ENCODE results near the gene CLDN9. TPM values are rescaled to one million over a fixed set of nuclear protein-coding genes. Genes with fewer than 3 reads are reported as not detected.

Gene CLDN9
- total RNA-seq, 1 donor from 2014 or later = not detected

DNA sequence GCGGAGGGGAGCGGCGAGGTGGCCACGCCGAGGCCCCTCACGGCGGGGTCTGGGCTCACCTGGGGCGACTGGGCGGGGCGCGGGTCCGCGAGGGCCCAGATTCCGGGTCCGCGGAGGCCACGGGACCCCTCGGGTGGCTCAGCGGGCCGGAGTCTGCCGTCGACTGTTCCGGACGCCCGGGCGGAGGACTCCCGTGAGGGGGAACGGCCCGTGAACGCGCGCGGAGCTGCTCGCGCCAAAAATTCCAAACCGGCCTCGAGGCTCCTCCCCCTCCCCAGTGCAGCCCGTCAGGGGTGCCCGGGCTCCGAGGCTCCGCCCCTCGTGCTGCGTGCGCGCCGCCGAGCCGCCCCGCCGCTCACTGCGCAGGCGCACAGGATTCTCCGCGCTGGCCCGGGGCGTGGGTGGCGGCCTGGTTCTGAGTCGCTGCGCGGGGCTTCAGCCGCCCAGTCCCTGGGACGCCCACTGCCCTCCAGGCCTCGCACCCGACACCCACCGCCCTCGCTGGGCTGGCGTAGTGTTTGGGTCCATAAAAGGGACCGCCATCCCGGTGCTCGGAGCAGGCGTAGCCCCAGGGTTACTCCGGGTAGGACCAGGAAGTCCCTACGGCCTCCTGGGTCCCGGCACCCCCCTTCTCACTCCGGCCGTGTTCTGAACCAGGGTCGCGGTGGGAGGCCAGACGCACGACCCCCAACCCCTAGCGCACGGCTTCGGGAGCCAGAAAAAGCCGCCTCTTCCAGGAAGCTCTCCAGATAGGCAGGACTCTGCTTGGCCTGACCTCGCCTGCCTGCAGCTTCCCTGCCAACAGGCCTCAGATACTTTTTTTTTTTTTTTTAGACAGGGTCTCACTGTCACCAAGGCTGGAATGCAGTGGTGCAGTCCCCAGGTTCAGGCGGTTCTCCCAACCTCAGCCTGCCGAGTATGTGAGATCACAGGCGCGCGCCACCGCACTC, 32.2 kb upstream of the CLDN9 start, which contains the start of gene PKMYT1:
TSS of gene PKMYT1 (minus strand) at position 220 of the 950 bp plus-strand sequence. CDS start 789 bp downstream, outside the sequence.
- Histone ChIP-seq H3K27me3 (no peaks in the 10 kb centered on the region), H3K4me1 (peaks cover 32% of the 10 kb centered on the region), H3K36me3 (no peaks in the 10 kb centered on the region), H3K9me3 (no peaks in the 10 kb centered on the region), H3K4me3 (peak within 1 kb of the TSS; percentile 75 to 77), H3K27ac (peak within 1 kb of the TSS; percentile 87)
- intact Hi-C loops (cut with DNase I) = no loop called here
- TF ChIP-seq POLR2AphosphoS5 (IDR thresholded peaks at IDR 0.05; ENCODE audit: insufficient read depth in 1 of 2, low read depth in 1 of 2) (peak in 1 of 2 donors; percentile 96), POLR2A (IDR thresholded peaks at IDR 0.05) (peak in 1 of 2 donors; percentile 89)
- TF ChIP-seq, protein P1, sequence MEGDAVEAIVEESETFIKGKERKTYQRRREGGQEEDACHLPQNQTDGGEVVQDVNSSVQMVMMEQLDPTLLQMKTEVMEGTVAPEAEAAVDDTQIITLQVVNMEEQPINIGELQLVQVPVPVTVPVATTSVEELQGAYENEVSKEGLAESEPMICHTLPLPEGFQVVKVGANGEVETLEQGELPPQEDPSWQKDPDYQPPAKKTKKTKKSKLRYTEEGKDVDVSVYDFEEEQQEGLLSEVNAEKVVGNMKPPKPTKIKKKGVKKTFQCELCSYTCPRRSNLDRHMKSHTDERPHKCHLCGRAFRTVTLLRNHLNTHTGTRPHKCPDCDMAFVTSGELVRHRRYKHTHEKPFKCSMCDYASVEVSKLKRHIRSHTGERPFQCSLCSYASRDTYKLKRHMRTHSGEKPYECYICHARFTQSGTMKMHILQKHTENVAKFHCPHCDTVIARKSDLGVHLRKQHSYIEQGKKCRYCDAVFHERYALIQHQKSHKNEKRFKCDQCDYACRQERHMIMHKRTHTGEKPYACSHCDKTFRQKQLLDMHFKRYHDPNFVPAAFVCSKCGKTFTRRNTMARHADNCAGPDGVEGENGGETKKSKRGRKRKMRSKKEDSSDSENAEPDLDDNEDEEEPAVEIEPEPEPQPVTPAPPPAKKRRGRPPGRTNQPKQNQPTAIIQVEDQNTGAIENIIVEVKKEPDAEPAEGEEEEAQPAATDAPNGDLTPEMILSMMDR (IDR thresholded peaks at IDR 0.05) = no peak
- DNase-seq (ENCODE audit: extremely low spot score in 2 of 2) = no peak

- H3K9me3 ChIP-seq = no peaks in the 10 kb centered on the region
- DNase-seq (ENCODE audit: extremely low spot score in 2 of 2) = no peak
- intact Hi-C loops (cut with DNase I) = no loop called here
- no peaks in the 10 kb centered on the region for H3K36me3 ChIP-seq
- no peak overlapping the region for H3K27ac ChIP-seq
- H3K4me1 ChIP-seq = peaks cover 37% of the 10 kb centered on the region
- H3K4me3 ChIP-seq = peak overlapping the region; percentile 75 to 77
- no peaks in the 10 kb centered on the region for H3K27me3 ChIP-seq
- TF ChIP-seq, protein P1 (IDR thresholded peaks at IDR 0.05) = no peak
- TF ChIP-seq POLR2A (IDR thresholded peaks at IDR 0.05) (no peak), POLR2AphosphoS5 (IDR thresholded peaks at IDR 0.05; ENCODE audit: insufficient read depth in 1 of 2, low read depth in 1 of 2) (no peak)
These were observed 31.4 kb upstream of the CLDN9 start for GRCh38 chr16:2981177-2981898.

GRCh38 chr16:2981899-2982250, 30.8 kb upstream of the CLDN9 start:
- TF ChIP-seq POLR2AphosphoS5 (IDR thresholded peaks at IDR 0.05; ENCODE audit: insufficient read depth in 1 of 2, low read depth in 1 of 2) = no peak
- TF ChIP-seq, protein P1 (IDR thresholded peaks at IDR 0.05) = no peak
- no peak for TF ChIP-seq POLR2A (IDR thresholded peaks at IDR 0.05)
- DNase-seq (ENCODE audit: extremely low spot score in 2 of 2) = no peak
- intact Hi-C loops (cut with DNase I) = no loop called here
- Histone ChIP-seq H3K4me3 (no peak overlapping the region), H3K27me3 (no peaks in the 10 kb centered on the region), H3K36me3 (no peaks in the 10 kb centered on the region), H3K4me1 (peaks cover 37% of the 10 kb centered on the region), H3K27ac (no peak overlapping the region), H3K9me3 (no peaks in the 10 kb centered on the region)

GRCh38 chr16:2982402-2982801, 30.3 kb upstream of the CLDN9 start:
- TF ChIP-seq, protein P1 (IDR thresholded peaks at IDR 0.05) = no peak
- TF ChIP-seq POLR2AphosphoS5 (IDR thresholded peaks at IDR 0.05; ENCODE audit: insufficient read depth in 1 of 2, low read depth in 1 of 2) (no peak), POLR2A (IDR thresholded peaks at IDR 0.05) (no peak)
- Histone ChIP-seq H3K4me1 (peaks cover 37% of the 10 kb centered on the region), H3K9me3 (no peaks in the 10 kb centered on the region), H3K4me3 (no peak overlapping the region), H3K27me3 (no peaks in the 10 kb centered on the region), H3K27ac (no peak overlapping the region), H3K36me3 (no peaks in the 10 kb centered on the region)
- no peak for DNase-seq (ENCODE audit: extremely low spot score in 2 of 2)
- intact Hi-C loops (cut with DNase I) = no loop called here
